Activated naive CD4-positive, alpha-beta T cell treated with anti-CD3 and anti-CD28 coated beads for 36 hours (primary cell): ENCODE measurements around the gene APLF. TPM values are rescaled to one million over a fixed set of nuclear protein-coding genes. Genes with fewer than 3 reads are reported as not detected.
"Not testable (repeated sequence)": the region's sequence is repeated elsewhere in the genome, so short reads cannot be mapped to it uniquely, and the experiment has no call there.

Experiments
- CTCF ChIA-PET: fragments of 350-600 bp; sonication (Branson Sonifier 250); formaldehyde crosslinking; loops from one replicate; lab custom pipeline; 2021; ENCODE audit warnings: antibody characterized with exemption; lab: Charles Lee
- DNase-seq: peaks from one replicate; pipeline ENCODE4 v3.0.0-alpha.2; 2020
- H3K27ac Mint-ChIP-seq: one replicate; pipeline ENCODE4 v1.8.0; 2021; ENCODE audit warnings: mild to moderate bottlenecking, mixed read lengths
- H3K27me3 Mint-ChIP-seq: one replicate; pipeline ENCODE4 v1.8.0; 2021; ENCODE audit warnings: low read depth, mixed read lengths
- H3K36me3 Mint-ChIP-seq: one replicate; pipeline ENCODE4 v1.8.0; 2021; ENCODE audit warnings: low read depth, mixed read lengths
- H3K4me1 Mint-ChIP-seq: one replicate; pipeline ENCODE4 v1.8.0; 2021; ENCODE audit warnings: low read depth, mixed read lengths
- H3K4me3 Mint-ChIP-seq: one replicate; pipeline ENCODE4 v1.8.0; 2021; ENCODE audit warnings: mild to moderate bottlenecking, moderate library complexity, mixed read lengths
- H3K9me3 Mint-ChIP-seq: one replicate; pipeline ENCODE4 v1.8.0; 2021; ENCODE audit warnings: mixed read lengths
- intact Hi-C: fragments of 100-400 bp; cut with micrococcal nuclease; formaldehyde crosslinking; loops from one replicate; pipeline ENCODE4 v1.15.1; 2023
- total RNA-seq, 2 experiments: library from RNA; stranded (reverse); gene quantifications; one replicate each; pipeline ENCODE4 v1.2.3, GENCODE V29; 2021

The APLF gene
- total RNA-seq, 2 experiments from 2014 or later, result 2.4 to 2.7 TPM

DNA sequence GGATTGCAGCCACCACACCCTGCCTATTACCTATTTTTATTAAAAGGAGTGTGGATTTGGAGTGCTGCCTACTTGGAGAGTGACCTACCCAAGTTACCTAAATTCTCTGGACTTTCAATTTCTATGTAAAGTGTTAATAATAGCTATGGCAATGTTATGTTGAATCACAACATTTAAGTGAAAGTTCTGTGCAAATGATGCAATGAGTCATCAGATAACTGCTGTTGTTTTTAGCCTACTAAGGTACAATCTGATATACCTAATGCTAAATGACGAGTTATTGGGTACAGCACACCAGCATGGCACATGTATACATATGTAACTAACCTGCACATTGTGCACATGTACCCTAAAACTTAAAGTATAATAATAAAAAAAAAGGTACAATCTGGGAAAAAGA lies 21.2 kb downstream of the APLF start:
- H3K27ac Mint-ChIP-seq, H3K36me3 Mint-ChIP-seq, H3K9me3 Mint-ChIP-seq, DNase-seq, H3K27me3 Mint-ChIP-seq, H3K4me3 Mint-ChIP-seq, H3K4me1 Mint-ChIP-seq: not testable (repeated sequence)
- intact Hi-C loops, result loop anchor here (1.0 kb wide), 2 partner anchors 157 to 227 kb away; no protein-coding TSS in a partner anchor
- CTCF ChIA-PET, result interaction anchor here (0.7 to 2.3 kb wide), 13 partner anchors 9 to 439 kb away, joined by 3 to 12 read pairs (median 5); partner anchors contain the start of genes APLF and FBXO48

DNA sequence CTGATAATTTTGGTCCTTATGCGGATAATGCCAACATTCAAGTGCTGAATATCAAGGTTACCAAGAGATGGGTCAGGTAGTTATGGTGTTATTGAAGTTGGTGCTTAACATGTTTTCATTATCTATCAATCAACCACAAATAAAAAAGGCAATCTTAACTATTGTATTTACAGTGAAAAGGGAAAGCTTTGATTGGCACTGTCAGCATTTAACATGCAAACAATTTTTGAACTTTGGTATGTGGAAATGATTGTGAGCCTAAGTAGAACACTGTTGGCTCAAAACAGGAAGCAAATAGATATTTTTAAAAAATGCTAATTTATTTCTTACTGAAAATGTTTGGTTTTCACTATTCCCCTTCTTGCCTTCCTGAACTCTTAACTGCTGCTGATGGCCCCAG lies 21.9 kb downstream of the APLF start:
- no peak overlapping the region for H3K27ac Mint-ChIP-seq
- H3K27me3 Mint-ChIP-seq, result no peaks in the 10 kb centered on the region
- no peaks in the 10 kb centered on the region for H3K9me3 Mint-ChIP-seq
- peaks cover 1% of the 10 kb centered on the region for H3K36me3 Mint-ChIP-seq
- H3K4me3 Mint-ChIP-seq, result no peak overlapping the region
- intact Hi-C loops, result no loop called here
- DNase-seq, result no peak
- CTCF ChIA-PET, result interaction anchor here (0.7 to 2.3 kb wide), 2 partner anchors 23 to 124 kb away, joined by 3 to 10 read pairs; partner anchors contain the start of genes APLF and FBXO48
- H3K4me1 Mint-ChIP-seq, result peaks cover 2% of the 10 kb centered on the region

DNA sequence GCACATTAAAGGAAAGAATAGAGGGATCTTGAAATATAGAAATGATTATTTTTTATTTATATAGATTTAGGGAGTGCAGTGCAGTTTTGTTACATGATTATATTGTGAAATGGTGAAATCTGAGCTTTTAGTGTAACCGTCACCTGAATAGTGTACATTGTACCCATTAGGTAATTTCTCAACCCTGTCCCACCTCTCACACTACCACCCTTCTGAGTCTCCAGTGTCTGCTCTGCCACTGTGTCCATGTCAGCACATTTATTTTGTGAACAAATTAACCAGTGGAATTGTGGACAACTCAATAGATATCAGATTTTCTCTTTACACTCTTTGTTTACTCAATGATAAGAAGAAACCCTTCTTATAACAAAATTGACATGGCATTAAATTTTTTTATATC lies 24.2 kb downstream of the APLF start:
- Mint-ChIP-seq H3K4me1 (peaks cover 2% of the 10 kb centered on the region), H3K27ac (no peak overlapping the region), H3K9me3 (peaks cover 7% of the 10 kb centered on the region), H3K27me3 (no peaks in the 10 kb centered on the region), H3K4me3 (no peak overlapping the region), H3K36me3 (peaks cover 4% of the 10 kb centered on the region)
- DNase-seq, result no peak
- intact Hi-C loops, result no loop called here
- CTCF ChIA-PET, result no interaction called here

DNA sequence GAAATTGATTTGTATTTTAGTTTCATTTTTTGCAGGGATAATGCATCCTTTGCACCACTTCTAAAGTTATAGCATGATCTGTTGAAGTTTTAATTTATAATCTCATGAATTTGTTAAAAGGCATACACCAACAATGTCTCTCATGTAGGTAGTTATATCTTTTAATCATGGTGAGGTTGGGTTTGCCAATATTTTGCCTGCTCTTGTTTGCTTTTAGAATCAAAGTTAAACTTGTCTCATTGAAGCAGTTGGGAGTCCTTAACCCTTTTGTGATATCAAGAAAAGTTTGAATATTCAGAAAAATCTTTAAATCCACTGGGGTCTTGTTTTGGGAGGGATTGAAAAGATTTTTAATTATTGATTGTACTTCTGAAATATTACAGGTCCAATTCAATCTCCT lies 31.7 kb downstream of the APLF start:
- no peak for DNase-seq
- Mint-ChIP-seq H3K4me1 (no peaks in the 10 kb centered on the region), H3K27me3 (no peaks in the 10 kb centered on the region), H3K9me3 (peaks cover 12% of the 10 kb centered on the region), H3K36me3 (peaks cover 7% of the 10 kb centered on the region), H3K27ac (no peak overlapping the region), H3K4me3 (no peak overlapping the region)
- CTCF ChIA-PET, result interaction anchor here (0.6 to 2.0 kb wide), 3 partner anchors 11 to 804 kb away, joined by 3 to 5 read pairs (median 4); no protein-coding TSS in a partner anchor
- intact Hi-C loops, result no loop called here

DNA sequence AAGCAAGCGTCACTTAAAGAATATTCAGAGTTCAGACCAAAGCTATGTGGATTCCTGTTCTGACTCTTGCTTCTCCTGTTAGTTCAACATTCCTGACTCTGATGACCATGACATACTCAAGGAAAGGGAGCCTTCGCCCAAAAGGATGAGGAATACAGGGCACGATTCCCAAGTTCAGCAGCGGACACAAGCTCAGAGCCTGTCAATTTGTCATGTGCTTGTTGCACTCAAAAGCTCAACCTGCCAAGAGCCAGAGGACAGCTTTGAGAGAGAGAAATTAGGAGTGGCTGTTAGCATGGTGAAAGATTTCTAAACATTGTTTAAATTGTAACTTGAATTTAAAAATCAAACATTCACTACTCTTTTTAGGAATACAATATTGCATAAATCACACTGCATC lies 33.3 kb downstream of the APLF start:
- CTCF ChIA-PET, result no interaction called here
- Mint-ChIP-seq H3K36me3 (peaks cover 7% of the 10 kb centered on the region), H3K4me1 (peaks cover 2% of the 10 kb centered on the region), H3K27me3 (no peaks in the 10 kb centered on the region), H3K27ac (no peak overlapping the region), H3K9me3 (peaks cover 10% of the 10 kb centered on the region), H3K4me3 (no peak overlapping the region)
- no peak for DNase-seq
- intact Hi-C loops, result no loop called here

DNA sequence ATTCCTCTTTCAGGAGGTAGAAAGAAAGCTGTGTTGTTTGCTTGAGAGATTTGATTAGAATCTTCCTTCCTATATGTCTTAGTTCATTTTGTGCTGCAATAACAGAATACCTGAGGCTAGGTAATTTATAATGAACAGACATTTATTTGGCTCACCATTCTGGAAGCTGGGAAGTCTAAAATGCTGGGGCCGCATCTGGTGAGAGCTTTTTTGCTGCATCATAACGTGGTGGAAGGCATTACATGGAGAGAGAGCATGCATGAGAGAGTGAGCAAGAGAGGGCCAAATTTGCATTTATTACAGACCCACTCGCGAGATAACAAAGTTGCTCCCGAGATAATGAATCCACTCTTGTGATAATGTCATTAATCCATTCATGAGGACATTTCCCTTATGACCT lies 34.4 kb downstream of the APLF start:
- intact Hi-C loops, result no loop called here
- Mint-ChIP-seq H3K27me3 (no peaks in the 10 kb centered on the region), H3K36me3 (peaks cover 4% of the 10 kb centered on the region), H3K4me1 (peaks cover 12% of the 10 kb centered on the region), H3K27ac (no peak overlapping the region), H3K9me3 (peaks cover 3% of the 10 kb centered on the region), H3K4me3 (no peak overlapping the region)
- no peak for DNase-seq
- CTCF ChIA-PET, result no interaction called here

DNA sequence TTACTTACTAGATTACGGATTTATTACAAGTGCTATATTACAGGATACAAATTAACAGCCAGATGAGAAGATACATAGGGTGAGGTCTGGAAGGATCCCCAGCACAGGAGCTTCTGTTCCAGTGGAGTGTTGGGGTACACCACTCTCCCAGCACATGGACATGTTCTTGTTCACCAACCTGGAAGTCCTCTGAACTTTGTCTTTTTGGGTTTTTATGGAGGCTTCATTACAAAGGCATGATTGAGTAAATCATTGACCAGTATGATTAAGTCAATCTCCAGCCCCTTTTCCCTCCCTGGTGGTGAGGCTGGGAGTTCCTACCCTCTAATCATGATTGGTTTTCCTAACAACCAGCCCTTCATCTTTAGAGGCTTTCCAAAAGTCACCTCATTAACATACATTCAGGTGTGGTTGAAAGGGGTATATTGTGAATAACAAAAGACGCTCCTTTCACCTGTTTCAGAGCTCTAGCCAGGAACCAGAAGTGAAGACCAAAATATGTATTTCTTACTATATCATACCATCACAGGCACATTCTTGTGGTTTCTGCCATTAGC lies 38.3 kb downstream of the APLF start:
- H3K36me3 Mint-ChIP-seq, result peaks cover 9% of the 10 kb centered on the region
- CTCF ChIA-PET, result interaction anchor here (0.5 to 2.0 kb wide), 6 partner anchors 10 to 454 kb away, joined by 3 to 7 read pairs (median 6); no protein-coding TSS in a partner anchor
- no peak for DNase-seq
- no peak overlapping the region for H3K27ac Mint-ChIP-seq
- no peaks in the 10 kb centered on the region for H3K27me3 Mint-ChIP-seq
- H3K4me3 Mint-ChIP-seq, result no peak overlapping the region
- intact Hi-C loops, result no loop called here
- peaks cover 12% of the 10 kb centered on the region for H3K4me1 Mint-ChIP-seq
- peaks cover 2% of the 10 kb centered on the region for H3K9me3 Mint-ChIP-seq

DNA sequence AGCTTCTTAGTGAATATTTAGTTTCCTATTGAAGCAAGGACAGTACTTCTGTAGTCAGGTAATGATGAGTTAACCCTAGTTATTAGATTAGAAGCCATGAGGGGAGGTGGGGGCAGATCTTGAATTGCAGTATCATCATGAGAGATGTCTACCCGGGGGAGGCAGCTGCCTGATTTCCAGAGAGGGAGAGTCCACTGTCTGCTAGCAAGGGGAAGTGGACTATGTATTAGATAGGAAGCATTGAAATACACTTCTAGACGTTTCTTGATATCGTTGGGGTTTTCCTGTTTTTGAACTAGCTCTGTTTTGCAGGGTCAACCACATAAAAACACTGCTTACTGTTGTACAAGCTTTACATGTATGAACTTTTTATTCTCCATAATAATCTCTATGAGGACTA lies 38.8 kb downstream of the APLF start:
- intact Hi-C loops, result no loop called here
- peaks cover 12% of the 10 kb centered on the region for H3K4me1 Mint-ChIP-seq
- peaks cover 9% of the 10 kb centered on the region for H3K36me3 Mint-ChIP-seq
- H3K9me3 Mint-ChIP-seq, result peaks cover 2% of the 10 kb centered on the region
- no peaks in the 10 kb centered on the region for H3K27me3 Mint-ChIP-seq
- no peak overlapping the region for H3K27ac Mint-ChIP-seq
- DNase-seq, result no peak
- no peak overlapping the region for H3K4me3 Mint-ChIP-seq
- CTCF ChIA-PET, result interaction anchor here (0.6 to 2.0 kb wide), 5 partner anchors 10 to 419 kb away, joined by 3 to 7 read pairs (median 6); no protein-coding TSS in a partner anchor

DNA sequence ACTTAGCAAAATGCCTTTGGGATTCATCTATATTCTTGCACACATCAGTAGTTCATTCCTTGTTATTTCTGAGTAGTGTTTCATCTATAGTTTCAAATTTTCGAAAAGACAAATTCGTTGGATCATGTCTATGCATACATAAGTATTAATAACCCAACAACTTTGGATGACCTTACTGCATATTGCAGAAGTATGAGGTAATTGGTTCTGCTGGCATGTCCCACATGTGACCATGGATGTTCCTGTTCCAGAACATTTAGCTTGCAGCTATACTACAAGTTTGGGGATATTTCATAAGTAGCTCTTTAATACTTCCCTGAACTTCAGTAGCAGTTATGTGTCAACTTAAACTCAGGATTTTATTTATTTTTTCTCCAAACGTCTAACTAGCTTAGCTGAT lies 44.9 kb downstream of the APLF start:
- intact Hi-C loops, result no loop called here
- Mint-ChIP-seq H3K4me3 (no peak overlapping the region), H3K36me3 (peaks cover 7% of the 10 kb centered on the region), H3K27me3 (no peaks in the 10 kb centered on the region), H3K27ac (no peak overlapping the region), H3K4me1 (no peaks in the 10 kb centered on the region), H3K9me3 (peaks cover 10% of the 10 kb centered on the region)
- DNase-seq, result no peak
- CTCF ChIA-PET, result interaction anchor here (0.6 to 1.2 kb wide), 2 partner anchors 329 to 333 kb away, joined by 3 to 7 read pairs; no protein-coding TSS in a partner anchor

DNA sequence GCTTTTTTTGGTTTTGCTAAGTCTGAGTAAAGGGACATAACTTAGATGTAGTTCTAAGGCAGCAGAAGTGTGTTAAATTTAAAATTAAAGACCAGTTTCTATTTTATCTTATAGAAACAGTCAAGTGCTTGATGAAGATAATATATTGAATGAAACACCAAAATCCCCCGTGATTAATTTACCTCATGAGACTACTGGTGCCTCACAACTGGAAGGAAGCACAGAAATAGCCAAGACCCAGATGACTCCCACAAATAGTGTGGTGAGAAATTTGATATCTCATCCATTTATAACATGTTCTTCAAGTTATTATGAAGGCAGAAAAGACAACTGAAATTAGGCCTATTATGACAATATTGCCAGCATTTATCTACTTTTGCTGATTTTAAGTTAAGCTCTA lies 45.6 kb downstream of the APLF start:
- CTCF ChIA-PET, result interaction anchor here (1.2 to 1.5 kb wide), 2 partner anchors 83 to 328 kb away, joined by 3 read pairs; no protein-coding TSS in a partner anchor
- Mint-ChIP-seq H3K4me1 (no peaks in the 10 kb centered on the region), H3K27me3 (no peaks in the 10 kb centered on the region), H3K27ac (no peak overlapping the region), H3K36me3 (peaks cover 6% of the 10 kb centered on the region), H3K4me3 (no peak overlapping the region), H3K9me3 (peaks cover 10% of the 10 kb centered on the region)
- DNase-seq, result no peak
- intact Hi-C loops, result no loop called here

DNA sequence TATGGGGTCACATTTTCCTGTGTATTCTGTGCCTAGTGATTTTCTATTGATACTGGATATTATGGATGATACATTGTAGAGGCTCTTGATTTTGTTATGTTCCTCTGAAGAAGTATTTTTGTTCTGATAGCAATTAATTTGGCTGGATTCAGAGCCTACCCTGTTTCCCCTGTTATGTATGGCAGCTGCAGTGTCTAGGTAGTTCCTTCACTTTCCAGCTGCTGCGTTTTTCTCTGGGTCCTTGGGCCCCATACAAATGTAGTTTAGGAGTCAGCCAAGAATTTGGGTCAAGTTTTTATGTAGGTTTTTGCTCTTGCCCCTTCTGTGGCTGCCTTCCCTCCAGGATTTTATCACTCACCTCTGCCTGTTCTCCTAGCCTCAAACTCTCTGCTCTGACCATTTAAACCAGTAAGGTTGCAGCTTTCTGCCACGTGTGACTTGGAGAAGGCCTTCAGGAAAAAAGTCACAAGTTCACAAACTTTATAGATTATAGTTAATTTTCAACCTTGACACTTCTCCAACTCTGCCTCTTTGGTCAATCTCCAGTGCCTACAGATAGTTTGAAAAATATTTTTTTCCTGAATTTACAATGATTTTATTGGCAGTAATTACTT lies 47.0 kb downstream of the APLF start:
- Mint-ChIP-seq H3K27ac (no peak overlapping the region), H3K9me3 (peaks cover 7% of the 10 kb centered on the region), H3K4me1 (no peaks in the 10 kb centered on the region), H3K36me3 (no peaks in the 10 kb centered on the region), H3K4me3 (no peak overlapping the region), H3K27me3 (no peaks in the 10 kb centered on the region)
- no peak for DNase-seq
- intact Hi-C loops, result no loop called here
- CTCF ChIA-PET, result no interaction called here

DNA sequence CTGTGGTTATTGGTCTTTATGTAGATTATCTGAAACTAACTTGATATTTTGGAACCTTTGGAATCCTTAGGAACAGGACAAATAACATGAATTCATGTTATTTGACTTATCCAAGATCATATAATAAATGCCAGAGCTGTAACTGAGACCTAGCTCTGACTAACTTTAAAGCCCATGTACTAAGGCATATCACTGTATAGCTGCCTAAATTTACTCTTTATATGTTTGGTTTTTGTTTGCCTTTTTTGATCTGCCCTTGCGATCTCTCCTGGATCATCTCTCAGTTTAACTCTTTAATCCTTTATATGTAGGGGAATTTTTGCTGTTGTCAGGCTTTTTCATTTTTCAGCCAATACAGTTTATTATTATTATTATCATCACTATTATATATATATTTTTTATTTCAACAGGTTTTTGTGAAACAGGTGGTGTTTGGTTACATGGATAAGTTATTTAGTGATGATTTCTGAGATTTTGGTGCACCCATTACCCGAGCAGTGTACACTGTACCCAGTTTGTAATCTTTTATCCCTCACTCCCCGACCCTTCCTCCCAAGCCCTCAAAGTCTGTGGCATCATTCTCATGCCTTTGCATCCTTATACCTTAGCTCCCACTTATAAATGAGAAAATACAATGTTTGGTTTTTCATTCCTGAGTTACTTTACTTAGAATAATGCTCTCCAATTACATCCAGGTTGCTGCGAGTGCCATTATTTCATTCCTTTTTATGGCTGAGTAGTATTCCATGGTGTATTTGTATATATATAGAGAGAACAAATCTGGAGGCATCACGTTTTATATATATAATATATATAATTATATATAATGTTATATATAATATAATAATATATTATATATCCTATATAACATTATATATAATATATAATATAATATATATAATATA lies 48.9 kb downstream of the APLF start:
- H3K9me3 Mint-ChIP-seq, result peaks cover 7% of the 10 kb centered on the region
- no peaks in the 10 kb centered on the region for H3K27me3 Mint-ChIP-seq
- H3K36me3 Mint-ChIP-seq, result no peaks in the 10 kb centered on the region
- CTCF ChIA-PET, result interaction anchor here (0.6 to 2.0 kb wide), 3 partner anchors 10 to 427 kb away, joined by 3 to 6 read pairs (median 4); no protein-coding TSS in a partner anchor
- no peak overlapping the region for H3K4me3 Mint-ChIP-seq
- no peaks in the 10 kb centered on the region for H3K4me1 Mint-ChIP-seq
- intact Hi-C loops, result loop anchor here (5.0 kb wide), 1 partner anchor 49 kb away; the partner anchor contains the start of genes APLF and FBXO48
- no peak for DNase-seq
- no peak overlapping the region for H3K27ac Mint-ChIP-seq
